Esophagus mucosa (tissue), 1 donor: ENCODE measurements around the gene HES3. TPM values are rescaled to one million over a fixed set of nuclear protein-coding genes. Genes with fewer than 3 reads are reported as not detected.
A peak's percentile ranks its signal among the peaks of the same experiment; 100 is the strongest.

ENCODE experiments used
- ATAC-seq: fragments of 200-7000 bp; cut with Tn5 transposase; one replicate; pipeline ENCODE4 v1.9.1; 2020
- total RNA-seq: library from RNA; stranded (reverse); gene quantifications from one replicate; pipeline ENCODE4 v1.2.4, GENCODE V29; 2023
- donor health status: DM: yes; HTN: yes; CAD: no.

Gene HES3
- total RNA-seq, 1 donor from 2014 or later = not detected

DNA sequence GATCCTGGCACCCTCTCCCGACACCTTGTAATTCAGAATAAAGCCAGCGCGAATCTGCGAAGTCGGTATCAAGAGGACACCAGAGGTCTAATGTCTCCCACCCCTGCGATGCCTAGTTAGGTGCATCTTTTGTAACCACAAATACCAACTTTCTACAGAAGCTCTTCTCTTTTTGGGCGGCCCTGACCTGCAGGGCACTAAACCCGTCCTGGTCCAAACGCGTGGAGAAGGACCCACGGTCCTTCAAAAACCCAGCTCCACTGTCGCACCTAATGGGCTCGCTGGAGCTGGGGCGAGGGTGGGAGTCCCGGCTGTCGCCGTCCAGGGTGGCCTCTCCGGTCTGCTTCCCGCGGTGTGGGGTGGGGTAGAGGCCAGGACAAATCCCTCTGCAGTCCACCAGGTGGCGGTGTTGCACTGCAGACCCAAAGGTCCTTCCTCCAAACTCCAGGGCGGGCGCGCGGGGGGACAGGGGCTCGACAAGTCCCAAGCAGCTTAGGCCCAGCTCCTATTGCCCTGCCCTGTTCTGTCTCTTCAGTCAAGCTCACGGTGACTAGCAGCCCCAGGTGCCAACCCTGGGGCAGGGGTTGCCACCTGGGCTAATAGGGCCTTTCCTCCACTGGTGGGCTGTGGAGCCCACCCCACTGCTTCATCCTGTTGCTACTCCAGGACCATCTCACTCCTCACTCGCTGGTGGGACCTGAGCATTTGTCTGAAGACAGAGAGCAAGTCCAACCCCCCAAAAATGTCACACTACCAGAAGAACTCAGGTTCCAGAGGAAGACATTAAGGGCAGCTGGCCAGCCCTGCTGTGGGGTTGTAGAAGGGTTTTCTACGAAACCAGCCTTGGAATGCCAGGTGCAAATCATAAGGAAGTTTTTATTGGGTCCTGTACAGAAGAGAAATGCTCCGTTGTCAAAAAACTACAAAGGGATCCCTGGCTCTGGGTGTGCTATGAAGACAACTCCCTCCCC, 2.8 kb downstream of the HES3 start:
- ATAC-seq = peak; percentile 62

DNA sequence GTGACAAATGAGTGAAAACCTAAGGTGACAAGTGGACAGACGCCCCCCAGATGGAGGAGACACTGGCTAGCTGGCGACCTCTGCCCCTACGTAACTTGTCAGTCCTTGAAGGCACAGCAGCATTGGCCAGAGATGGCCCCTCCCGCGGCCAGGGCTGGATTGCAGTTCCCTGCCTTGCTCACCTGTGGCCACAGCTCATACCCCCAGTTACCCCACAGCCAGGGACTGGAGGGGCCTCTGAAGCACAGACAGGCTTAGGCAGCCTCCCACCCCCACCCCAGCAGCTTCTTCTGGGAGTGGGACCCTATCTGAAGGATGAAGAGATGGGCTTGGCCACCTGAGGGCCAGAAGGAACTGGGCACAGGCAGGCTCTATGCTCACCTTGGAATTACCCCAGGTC, 3.7 kb downstream of the HES3 start:
- ATAC-seq = no peak

DNA sequence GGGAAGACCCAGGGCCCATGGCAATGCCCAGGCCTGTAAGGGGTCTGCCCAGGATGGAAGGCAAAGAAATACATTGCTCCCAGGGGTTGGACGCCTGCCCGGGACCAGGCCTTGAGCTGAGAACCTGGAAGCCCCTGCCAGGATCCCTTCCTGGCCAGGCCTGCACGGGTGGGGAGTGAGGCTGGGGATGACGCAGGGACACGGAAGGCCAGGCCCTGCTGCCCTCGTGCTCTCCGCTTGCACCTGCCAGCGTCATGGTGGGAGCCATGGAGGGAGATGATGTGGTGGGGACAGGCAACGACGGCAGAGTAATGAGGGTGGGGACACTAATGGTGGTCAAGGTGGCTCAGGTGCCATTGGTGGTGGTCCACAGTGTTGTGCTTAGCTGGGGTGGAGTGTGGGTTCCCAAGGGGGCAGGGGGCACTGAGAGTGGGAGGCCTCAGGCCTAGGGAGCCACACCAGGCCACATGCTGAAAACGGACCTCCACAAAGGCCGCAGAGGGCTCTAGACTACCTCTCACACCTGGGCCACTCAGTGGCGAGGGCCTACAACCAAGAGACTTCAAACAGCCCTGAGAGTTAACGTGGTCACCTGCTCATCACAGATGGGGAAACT, 4.3 kb downstream of the HES3 start:
- ATAC-seq = no peak

DNA sequence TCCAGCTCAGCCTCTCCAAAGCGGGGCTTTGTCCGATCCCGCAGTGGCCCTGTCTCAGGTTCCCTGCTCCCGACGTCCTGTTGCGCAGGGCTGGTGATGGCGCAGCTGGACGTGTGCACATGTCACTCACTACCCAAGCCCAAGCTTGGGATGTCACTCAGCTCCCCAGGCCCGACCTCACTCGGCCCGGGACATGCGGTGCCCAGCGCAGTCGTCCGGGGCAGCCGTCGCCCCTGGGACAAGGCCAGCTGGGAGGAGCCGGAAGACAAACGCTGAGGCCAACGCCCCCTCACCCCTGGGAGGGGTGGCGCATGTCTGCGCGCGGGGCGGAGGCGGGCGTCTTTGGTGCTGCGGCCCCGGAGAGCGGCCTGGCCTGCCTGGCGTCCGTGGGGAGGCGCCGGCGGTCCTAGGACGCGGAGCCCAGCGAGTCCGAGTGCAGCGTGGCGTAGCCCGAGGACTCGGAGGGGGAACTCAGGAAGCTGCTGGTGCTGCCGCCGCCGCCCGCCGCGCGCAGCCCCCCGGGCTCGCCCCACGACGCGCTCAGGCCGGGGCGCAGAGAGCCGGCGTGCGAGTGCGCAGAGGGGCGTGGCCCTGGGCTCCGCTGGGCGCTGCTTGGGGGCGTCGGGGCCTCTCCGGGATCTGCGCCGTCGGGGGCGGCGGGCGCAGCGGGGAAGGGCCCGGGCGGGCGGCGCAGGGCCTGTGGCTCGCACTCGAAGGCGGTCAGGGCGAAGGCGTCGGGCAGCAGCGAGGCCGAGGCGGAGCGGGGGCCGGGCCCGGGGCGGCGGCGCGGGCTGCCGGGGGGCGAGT, 5.2 kb downstream of the HES3 start:
- no peak for ATAC-seq

DNA sequence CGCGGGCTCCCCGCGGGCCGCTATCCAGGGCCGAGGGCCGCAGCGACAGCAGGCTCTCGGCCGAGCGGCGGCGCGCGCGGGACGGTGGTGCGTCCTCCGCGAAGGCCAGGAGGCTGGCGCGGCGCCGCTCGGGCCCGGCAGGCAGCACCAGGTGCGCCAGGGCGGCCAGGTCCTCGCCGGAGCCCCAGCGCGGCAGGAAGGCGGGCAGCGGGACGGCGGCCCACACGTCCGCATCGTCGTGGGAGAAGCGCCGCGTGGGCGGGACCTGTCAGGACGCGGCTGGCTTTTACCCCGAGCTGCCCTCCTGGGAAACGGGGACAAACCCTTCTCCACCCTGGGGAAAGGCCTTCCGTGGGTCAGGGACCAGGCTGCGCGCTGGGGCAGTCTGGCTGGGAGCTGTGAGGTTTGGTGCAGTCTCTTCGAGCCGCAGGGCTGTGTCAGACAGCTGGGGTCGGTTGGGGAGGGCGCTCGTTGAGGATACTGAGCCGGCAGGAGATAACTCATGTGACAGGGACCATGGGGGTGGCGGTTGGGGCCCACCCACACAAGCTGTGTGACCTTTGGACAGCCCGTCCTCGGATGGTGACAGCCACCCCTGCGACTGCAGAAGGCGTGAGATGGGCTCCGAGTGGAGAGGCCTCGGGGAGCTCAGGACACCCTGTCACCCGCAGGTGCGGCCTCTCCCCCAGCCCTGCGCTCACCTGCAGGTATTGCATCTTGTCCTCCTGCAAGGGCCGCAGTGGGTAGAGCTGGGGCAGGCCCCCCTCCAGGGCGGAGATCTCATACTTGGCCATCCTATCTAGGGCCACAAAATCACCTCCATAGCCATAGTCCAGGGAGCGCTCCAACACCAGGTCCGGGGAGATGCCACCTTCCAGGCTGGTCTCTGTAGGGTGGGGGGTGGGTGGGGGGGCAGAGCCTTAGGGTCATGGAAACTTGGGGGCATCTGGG, 6.0 kb downstream of the HES3 start:
- no peak for ATAC-seq

DNA sequence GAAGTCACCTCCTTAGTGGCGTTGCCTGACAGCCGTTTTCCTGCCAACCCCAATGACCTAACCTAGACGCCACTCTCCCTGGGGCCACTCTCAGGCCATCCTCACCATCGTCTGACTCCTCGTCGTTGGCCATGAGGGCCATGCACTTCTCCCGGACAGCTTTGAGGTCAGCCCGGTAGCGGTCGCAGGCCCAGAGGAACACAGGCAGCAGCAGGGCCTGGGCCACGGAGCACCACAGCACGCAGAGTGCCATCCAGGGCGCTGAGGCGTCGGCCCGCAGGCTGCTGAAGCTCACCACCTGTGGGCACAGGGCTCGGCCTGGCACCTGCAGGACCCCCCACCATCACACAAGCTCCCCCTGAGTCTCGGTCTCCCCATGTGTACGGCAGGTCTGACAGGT, 7.3 kb downstream of the HES3 start:
- no peak for ATAC-seq

DNA sequence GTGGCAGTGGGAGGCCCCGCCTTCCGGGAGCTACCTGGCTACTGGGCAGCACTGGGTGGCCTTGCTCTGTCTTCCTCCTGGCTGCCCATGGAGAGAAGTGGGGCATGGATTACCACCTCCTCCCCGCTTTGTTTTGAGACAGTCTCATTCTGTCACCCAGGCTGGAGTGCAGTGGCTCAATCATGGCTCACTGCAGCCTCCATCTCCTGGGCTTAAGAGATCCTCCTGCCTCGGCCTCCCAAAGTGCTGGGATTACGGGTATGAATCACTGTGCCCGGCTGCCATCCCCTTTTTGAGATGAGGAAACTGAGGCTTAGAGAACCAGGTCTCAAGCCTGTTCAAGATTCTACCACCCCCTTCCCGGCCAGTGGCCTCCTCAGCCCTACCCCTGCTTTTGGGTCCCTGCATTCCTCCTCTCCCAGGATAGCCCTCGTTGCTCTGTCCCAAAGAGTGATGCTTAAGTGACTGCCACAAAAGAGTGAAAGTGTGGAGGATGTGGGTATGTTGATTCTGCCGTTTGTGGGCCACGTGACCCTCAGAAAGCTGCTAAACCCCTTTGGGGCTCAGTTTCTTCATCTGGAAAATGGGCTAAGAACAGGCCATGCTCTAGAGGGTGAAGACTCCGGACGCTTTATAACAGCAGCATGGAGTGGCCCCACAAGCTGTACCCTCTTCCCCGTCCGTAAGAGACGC, 7.8 kb downstream of the HES3 start:
- ATAC-seq = no peak

DNA sequence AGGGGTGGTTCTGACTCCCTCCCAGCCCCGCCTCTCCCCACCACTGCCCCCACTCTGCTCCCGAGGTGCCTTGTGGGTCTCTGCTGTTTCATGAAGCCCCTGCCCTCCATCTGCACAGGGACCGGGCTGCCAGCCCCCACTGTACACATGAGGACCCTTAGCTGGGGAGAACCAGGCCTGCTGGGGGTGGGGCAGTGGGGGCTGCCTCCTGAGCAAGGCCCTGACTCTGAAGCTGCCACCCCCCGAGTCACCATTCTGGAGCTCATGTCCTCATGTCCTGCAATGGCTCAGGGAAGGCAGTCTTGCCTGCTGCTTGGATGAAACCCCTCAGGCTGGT, 8.4 kb downstream of the HES3 start:
- ATAC-seq = no peak

DNA sequence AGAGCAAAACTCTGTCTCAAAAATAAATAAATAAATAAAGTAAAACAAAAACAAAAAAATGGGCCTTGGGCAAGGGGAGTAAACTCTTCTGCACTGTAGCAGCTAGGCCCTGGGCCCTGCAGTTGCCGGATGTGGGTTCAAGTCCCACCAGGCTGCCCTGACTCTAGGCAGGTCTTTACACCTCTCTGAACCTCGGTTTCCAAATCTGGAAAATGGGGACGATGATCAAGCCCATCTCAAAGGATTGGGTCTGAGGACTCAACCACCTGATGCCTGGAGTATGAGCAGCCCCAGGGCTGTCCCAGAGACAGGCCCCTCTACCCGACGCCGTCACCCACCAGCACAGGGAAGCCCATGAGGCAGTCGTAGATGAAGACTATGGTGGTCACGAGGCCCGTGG, 9.4 kb downstream of the HES3 start:
- ATAC-seq = no peak

DNA sequence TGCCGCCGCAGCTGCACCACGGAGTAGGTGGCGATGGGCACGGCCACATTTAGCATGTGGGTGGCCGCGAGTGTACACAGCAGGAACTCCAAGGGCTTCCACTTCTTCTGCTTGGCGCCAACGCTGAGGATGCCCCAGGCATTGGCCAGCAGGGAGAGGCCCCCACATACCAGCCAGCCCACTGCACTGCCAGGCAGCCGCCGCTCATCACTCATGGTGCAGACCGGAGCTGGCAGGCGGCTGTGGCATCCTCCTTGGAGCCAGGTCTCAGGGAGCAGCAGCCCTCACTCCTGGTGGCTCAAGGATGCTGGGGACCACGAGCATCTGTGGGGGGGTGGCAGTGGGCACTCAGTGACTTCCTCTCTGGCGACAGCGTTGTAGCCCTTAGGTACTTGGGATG, 10.7 kb downstream of the HES3 start:
- ATAC-seq = no peak

DNA sequence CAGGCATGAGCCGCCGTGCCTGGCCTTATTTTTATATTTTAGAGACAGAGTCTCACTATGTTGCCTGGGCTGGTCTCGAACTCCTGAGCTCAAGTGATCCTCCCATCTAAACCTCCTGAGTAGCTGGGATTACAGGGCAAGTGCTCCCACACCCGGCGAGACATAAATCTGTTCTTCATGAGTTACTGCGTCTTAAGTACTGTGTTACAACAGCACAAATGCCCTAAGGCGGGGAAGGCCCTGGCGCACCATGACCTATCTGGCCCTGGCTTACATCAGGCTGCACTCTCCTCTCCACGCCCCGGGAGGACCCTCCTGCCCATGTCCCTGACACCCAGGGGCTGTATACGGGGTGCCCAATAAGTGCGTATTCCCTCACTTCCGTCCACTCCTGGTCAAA, 12.7 kb downstream of the HES3 start:
- no peak for ATAC-seq

DNA sequence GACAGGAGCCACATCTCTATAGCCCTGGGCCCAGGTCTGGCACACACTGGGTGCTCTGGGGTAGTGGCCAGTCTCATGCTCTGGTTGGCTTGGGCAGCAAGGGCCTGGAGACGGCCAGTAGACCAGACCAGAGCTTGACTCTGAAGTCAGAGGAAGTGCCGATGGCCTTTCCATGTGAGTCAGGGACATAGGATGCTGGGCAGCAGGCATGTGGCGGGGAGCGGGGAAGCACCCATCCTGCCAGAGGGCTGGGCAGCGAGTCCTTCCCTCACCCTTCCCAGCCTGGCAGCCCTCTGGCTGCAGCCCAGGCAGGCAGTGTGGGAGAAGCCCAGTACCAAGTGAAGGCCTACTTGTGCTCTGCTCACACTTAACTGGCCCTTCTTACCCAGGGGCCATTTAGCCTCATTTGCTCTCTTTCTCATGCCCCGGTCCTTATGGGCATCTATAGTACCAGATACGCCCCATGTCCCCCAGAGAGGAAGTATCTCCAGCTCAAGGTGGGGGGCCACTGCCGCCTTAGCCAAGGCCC, 13.6 kb downstream of the HES3 start:
- no peak for ATAC-seq

DNA sequence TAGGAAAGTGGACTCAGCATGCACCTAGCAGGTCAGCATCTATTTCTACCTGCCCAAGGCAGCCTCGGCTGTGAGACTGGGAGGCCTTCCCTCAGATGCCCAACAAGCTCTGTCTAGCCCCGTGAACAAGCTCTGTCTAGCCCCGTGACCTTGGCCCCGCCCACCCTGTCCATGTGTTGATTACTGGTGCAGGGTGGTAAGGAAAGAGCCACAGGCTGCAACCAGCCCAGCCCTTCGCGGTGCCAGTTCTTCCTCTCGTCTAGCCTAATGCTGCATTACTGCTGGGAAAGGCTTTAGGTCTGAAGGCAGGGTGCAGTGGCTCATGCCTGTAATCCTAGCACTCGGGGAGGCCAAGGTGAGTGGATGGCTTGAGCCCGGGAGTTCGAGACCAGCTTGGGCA, 14.7 kb downstream of the HES3 start:
- peak; percentile 88 for ATAC-seq

DNA sequence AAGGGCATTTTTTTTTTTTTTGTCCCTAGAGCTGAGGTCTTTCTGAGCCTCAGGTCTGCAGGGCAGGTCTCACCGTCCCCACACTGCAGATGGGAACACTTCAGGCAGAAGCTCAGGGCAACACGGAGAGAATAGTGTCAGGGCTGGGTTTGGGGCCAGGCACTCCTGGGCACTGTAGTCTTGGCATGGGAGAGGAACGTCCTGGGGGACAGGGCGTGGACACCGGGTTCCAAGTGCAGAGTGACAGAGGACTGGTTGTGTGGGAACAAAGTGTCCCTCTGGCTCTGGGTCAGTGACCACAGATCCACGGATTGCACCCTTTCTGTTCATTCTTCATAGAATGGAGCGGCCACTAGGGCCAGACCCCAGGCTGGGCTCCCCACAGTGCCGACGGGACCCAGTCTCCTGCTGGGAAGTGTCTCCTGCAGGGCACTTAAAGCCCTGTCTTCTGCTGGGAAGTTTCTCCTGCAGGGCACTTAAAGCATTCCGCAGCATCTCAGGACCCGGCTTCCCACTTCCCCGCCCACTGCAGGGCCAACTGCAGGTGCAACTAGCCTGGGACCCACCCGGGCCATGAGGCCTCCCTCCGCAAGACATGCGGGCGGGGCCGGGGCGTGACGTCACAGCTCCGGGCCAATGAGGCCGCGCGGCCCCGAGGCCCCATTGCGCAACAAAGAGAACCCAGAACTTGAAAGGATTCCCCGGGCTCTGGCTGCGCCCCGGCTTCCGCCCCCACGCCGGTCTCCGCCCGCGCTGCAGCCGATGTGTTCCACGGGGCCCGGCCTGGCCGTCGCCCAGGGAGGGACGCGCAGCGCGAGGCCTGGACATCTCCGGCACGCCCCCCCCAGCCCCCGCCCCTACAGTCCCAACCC, 15.7 kb downstream of the HES3 start:
- peak; percentile 70 for ATAC-seq

DNA sequence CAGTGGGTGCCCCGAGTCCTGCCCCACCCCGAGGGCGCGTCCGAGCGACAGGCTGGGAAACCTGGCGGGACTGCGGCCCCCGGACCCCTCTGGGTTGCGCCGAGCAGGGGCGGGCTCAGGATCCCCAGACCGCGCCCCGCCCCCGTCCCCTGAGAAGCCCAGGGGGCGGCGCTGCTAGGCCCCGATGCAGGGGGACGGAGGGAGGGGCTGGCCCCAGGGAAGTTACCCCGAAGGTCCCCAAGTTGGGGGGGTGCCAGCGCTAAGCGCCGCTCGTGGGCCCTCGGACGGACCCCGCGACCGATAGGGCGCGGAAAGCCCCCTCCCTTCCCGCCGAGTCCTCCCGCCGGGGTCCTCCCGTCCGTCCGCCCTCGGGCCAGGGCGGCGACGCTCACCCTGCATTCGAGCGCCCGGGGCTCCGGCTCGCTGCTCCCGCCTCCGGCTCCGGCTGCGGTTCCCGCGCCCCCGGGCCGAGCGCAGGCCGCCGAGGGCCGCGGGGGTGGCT, 16.5 kb downstream of the HES3 start:
- peak; percentile 2 for ATAC-seq

DNA sequence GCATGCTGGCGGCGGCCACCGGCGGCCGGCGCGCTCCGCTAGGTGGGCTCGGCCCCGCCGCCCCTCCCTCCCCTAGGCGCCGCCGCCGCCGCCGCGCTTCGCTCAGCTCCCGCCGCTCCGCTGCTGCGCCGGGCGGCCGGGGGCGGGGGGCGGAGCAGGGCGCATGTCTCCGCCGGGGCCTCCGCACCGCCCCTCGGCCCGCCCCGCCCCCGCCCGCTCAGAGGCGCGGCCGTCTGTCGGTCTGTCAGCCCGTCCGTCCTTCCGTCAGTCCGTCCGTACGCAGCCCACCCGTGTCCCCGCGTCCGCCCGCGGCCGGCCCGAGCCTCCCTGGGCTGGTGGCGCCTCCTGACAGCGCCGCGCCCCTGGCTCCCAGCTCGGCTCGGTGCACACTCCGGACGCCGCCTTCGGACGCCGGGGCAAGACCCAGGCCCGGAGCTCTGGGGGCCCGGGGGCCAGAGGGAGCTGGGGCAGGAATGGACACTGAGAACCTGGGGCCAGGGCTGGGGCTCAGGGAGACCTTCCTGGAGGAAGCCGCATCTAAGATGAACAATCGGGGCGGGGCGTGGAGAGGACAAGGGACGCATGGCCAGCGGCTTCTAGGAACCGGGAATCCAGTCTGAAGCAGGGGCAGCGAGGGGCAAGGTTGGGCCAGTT, 17.1 kb downstream of the HES3 start, which contains the start of gene GPR153:
GPR153 (minus strand) TSS at position 138 of the 654 bp plus-strand sequence. CDS start 6,193 bp downstream, outside the sequence.
- ATAC-seq = peak; percentile 7

DNA sequence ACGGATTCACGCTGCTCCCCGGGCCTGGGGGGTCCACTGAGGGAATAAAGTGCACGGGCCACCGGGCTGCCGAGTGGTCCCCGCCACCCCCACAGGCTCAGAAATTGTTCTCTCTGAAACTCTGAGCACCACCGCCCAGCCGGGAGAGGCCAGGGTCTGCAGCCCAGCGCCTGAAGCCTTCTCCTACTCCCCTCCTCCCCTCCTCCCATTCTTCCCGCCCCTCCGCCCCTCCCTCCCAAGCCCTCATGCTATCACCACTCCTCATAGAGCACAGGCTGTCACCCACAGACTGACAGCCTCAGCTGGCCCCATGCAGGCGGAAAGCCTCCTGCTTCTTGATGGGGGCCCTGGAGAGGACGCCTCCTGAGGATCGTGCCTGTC, 17.6 kb downstream of the HES3 start:
- no peak for ATAC-seq

DNA sequence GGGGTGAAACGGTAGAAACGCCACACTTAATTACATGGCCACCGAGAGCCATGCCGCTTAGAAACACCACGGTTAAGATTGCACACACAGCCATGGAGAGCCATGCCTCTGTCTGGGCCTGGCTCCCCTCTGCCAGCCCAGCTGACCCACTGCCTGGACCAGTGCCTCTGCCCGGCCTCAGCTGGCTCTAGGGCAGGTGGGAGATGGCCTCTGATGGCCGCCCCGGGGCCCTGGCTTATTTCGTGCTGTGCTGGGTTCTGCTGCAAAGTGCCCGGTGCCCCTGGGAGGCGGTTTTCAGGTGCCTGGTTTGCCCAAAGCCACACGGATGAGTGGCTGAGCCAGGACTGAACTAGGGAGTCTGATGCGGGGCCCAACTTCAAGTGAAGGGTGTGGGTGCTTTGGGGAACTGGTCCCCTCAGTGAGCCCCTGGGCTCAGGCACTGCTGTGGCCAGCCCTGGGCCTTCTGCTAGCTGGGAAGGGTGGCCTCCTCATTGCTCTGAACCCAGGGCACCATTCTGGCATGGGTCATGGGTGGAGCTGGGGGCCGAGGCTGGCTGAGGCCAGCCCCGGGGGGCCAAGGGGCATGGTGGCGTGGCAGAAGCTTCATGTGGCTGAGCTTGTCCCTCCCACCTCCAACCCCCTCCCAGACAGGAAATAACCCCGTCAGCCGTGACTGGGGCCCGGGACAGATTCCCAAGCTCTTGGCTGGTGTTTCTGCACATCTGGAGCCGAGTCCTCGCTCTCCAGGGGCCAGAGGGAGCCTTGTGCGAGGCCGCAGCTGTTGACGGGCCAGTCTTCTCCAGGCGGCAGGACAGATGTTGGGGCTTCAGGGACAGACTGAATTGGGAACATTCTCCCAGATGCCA, 18.8 kb downstream of the HES3 start:
- ATAC-seq = no peak
